Dermis microvascular lymphatic vessel endothelial cell (primary cell): Measurements from ENCODE around the gene JARID2. TPM values are rescaled to one million over a fixed set of nuclear protein-coding genes. Genes with fewer than 3 reads are reported as not detected.

Experiments
- DNase-seq, 2 donors: peaks; one replicate each; pipeline versions ENCODE4 v3.0.0 to v3.0.0-alpha.2; 2010; ENCODE audit warnings: low read depth in 2 of 2
- total RNA-seq: library from RNA; depleted of rRNA; stranded (reverse); fragments of >200 nt; gene quantifications from 2 replicates; pipeline ENCODE4 v1.2.1, GENCODE V29; 2014

JARID2 gene
- total RNA-seq, 1 donor from 2014 or later: 11.8 TPM

DNA sequence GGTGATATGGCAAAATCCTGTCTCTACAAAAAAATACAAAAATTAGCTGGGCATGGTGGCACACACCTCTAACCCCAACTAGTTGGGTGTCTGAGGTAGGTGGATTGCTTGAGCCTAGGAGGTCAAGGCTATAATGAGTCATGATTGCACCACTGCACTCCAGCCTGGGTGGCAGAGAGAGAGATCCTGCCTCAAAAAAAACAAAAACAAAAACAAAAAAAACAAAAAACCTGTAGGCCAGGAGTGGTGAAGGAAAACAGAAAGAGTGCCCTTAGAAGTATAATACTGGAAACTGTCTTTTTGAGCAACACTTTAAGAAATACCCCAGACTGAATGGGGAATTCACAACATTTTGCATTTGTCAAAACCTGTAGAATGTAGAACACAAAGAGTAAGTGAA is 85.3 kb downstream of the JARID2 start:
- DNase-seq: no peak

DNA sequence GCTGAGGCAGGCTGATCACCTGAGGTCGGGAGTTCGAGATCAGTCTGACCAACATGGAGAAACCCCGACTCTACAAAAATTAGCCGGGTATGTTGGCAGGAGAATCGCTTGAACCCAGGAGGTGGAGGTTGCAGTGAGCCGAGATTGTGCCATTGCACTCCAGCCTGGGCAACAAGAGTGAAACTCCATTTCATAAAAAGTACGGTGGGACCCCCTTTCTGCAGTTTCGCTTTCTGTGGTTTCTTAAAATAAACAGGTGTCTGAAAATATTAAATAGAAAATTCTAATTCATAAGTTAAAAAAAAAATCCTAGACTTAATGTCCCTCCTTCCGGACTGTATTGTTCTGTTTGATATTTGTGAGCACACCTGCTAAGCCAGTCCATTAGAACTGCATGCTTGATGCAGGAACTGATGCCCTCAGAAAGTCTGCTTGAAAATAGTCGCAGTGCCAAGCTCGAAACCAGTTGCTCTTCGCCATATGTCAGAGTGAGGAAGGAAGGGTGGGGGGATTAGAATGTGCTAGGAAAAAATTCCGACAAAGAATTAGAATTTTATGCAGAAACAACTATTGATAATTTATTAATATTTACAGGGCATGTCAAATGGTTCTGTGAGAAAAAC is 85.9 kb downstream of the JARID2 start:
- DNase-seq: no peak

DNA sequence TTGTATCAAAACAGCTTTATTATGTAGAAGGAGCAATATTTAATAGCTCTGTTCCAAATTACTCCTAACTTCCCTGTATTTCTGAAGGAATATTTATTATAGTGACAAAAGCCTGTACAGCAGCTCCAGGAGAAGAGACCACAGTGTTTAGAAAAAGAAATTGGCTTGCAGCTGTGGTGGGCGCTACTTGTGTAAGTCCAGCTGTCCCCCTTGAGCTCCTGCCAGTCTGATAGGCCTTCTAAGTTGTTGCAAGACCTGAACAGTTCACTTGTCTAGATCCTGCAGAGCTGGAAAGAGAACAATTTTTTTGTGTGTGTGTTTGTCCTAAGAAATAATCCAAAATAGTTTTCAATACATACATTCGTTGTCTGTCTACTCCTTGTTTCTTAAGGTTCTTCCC is 86.6 kb downstream of the JARID2 start:
- DNase-seq: no peak

DNA sequence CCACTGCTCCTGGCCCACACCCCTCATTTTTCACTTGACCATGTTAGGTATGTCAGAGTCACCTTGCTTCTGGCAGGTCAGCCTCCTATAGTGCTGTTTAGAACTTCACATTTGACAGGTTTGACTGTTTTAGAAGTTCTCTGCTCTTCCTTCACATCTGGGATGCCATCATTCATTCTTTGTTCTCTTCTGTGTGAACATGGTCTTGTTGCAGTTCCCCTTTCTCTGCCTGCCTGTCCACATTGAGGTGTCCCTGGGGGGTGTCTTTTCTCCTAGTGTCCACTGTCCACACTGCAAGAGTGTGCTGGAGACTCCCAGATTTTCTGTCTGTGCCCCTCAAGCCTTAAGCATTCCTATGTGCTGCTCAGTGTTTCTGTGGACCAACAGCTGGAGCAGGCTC is 89.5 kb downstream of the JARID2 start:
- DNase-seq: no peak

DNA sequence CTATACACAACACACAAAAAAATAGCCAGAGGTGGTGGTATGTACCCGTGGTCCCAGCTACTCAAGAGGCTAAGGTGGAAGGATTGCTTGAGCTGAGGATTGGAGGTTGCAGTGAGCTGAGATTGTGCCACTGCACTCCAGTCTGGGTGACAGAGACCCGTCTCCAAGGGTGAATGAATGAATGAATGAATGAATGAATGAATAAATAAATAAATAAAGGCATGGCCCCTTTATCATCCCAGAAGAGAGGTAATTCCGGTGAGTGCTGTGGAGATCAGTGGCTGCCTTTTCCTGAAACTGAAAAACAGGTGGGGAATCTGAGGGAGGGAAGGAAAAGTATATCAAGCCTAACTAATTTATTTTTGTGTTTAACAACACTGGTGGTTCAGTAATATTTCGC is 90.0 kb downstream of the JARID2 start:
- no peak for DNase-seq

DNA sequence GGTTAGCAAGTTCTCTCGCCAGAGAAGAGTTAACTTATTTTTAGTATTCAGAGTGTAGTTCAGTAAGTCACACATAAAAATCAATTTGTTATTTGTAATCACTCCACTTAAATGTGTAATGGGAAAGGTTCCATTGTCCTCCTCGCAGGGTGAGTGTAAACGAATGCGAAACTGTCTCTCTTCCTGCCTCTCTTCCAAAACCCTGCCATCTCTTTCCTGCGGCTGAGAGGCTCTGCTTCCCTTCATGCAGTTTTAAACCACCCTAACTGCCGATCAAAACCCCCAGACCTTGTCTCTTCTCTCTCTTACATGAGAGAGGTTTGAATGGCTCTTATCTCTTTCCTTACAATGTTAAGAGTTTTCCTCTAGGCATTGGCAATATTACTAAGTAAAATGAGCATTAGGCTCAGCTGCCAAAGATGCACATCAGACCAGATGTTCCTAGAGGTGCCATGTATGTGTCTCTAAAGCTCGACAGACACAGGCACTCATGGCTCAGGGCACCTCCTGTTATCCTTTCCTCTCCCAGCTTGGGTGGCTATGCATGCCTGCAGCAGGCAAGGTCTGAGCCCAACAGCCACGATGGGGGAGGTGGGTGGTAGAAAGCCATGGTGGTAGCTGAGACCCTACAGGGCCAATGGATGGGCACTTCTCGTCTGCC is 91.2 kb downstream of the JARID2 start:
- peak in 1 of 2 donors; percentile 23 for DNase-seq

DNA sequence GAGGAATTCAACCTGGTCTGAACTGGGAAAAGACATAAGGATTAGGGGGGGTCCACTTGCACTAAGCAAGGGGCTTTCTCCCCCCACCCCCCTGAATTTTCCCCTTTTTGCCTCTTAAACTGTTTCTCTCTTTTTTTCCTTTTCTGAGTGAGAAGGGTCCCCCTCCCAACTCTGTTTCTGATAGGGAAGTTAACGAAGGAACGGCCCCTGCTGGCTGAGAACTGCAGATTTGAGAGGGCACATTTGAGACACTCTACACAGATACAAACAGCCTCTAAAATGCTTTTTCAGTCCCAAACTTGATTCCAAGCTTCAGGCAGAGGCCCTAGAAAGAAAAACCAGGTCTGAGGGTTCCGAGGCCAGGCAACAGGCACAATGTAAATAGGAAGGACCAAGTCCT is 91.7 kb downstream of the JARID2 start:
- DNase-seq: no peak

DNA sequence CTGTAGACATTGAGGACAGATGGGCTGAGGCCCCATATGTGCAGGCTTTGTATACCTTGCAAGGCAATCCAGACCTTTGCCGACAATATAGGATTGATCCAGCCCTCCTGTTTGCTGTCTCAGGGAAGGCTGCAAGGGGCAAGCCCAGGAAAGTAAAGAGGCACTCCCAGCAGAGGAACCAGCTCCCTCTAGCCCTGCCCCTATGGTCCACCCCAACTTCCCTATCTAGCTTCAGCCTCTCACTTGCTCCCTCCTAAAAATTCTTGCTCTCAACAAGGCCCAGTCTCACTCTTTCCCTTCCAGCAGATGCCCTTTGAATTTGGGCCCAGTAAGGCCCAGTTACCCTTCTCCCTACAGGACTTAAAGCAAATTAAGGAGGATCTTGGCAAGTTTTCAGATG is 92.6 kb downstream of the JARID2 start:
- no peak for DNase-seq

DNA sequence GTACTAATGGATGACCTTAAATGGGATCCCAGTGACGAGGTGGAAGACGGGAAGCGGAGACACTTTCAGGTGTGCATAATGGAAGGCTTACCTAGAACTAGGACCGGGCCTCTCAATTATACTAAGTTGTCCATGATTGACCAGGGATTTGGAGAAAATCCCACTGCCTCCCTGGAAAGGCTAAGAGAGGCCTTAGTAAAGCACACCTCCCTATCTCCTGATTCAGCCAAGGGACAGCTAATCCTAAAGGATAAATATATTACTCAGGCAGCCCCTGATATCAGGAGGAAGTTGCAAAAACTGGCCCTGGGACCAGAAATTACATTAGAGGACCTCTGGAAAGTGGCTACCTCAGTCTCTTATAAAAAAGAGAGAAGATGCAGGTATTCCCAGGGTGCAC is 93.2 kb downstream of the JARID2 start:
- no peak for DNase-seq

DNA sequence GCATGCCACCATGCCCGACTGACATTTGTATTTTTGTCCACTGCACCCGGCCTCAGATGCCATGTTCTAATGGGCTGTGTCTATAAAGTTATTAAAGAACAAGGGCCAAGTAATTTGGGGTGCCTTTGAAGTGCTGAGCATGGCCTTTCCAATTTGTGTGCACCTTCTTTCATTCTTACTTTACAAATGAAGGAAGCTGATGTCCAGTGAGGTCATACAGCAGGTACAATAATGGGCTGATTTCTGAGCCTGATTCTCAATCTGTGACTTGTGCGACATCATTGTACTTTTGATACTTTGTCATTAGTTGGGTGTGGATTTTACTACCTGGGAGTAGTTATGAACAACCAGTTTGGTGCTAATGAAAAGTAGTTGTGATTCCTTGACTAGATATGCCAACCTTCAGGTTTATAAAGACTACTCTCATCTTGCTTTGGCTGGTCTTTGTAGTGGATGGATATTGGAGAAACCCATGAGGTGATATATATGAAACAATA is 94.3 kb downstream of the JARID2 start:
- DNase-seq: no peak

DNA sequence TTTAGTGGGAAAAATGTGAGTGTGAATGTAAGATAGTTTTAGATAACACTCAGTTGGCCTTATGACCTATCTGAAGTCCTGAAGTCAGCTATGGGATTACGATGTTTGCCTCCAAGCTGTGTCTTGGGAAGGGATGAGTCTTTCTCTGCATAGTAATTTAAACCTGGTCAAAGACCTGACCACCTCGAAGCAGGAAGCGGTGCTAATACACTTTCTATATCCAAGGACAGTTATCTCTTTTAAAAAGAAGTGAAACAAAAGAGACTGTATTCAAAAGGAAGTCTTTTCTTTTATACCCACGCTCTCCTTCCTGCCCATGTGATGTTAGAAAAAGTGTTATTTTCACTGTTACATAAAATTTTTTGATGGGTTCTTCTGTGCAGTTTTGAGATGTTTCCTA is 94.9 kb downstream of the JARID2 start:
- peak in 1 of 2 donors; percentile 40 for DNase-seq

DNA sequence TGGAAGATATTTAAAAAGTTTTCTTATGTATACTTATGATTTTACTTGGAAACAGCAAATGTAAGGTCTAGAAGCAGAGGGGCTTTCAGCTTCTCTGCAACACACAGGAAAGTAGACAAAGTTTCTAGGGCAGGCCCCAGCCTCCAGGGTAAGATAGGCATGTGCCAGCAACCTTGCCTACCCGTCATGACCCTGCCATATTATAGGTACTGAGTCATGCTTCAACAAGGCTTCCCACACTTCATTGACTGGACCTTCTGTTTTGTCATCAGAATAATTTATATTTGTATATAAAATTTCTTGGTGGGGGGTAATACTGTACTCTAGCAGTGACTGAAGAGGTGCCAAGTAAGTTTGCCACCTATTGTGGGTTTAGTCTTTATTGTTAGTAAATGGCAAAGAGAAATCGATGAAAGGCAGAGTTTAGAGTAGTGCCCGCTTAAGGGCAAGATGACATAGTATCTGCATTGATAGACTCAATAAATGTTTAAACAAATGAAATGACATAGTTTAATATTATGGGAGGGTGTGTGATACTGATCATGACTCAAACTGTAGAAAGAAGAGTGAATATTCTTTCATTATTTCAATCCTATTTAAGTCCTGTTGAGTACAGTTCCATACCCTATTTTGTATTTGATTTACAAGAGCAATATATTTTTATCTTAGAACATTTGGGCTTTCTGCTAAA is 95.6 kb downstream of the JARID2 start:
- DNase-seq: peak in 1 of 2 donors; percentile 61

DNA sequence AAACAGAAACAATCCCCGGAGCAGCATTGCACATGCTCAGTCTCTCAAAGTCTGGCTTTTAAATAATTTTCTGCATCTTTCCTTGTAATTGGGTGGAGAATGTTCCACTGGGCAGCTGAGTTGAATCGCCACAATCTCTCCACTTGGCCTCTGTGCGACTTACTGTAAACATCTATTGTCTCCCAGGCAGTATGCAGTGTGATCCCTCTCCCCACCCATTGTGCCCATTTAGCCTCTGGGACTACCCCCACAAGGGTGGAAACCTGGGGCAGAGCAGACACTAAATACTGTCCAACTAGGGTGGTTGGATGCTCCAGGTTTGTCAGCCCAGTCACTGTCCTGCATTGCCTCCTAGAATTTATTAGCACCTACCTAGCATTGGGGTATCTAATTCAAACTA is 96.2 kb downstream of the JARID2 start:
- DNase-seq: no peak

DNA sequence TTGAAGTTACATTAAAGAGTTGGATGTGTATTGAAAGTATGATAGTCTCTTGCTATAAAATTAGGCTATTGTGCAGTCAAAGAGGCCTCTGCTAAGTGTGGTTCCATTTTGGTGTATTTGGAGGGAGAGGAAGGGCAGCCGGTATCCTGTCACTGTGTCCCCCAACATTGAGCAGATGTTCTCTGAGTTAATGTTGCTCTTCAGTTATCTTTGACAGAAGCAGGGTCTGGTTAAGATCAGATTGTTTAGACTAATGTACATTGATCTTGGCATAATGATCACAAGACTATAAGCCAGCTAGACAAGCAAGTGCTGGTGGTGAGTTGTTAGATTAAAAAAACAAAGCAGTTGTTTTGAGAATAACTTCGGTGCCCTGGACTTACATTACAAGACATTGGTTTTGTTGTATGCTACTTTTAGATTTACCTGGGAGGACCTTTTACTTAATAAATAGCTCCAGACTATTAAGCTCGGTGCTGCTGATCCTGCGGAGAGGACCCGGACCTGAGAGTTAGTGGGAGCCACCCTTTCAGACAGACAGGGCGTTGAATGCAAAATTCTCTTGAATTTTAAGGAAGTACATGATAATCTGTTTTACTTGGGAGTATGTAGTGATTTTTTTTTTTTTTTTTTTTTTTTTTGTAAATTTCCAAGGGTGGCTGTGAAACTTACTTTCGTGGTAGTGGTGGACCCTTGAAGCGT is 97.8 kb downstream of the JARID2 start:
- DNase-seq: no peak

DNA sequence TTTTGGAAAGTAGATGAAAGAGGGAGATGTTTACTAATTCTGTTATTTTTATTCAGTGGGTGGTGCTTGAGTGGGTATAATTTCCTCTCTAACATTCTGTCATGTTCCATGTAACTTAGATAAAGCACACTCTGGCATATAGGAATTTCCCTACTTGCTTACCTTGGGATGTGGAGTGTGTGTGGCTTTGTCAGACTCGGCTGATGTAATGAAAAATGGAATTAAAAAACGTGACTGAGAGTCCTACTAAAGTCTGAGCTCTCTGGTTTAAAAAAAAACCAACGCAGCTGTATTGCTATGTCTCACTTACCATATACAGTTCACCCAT is 98.3 kb downstream of the JARID2 start:
- DNase-seq: no peak

DNA sequence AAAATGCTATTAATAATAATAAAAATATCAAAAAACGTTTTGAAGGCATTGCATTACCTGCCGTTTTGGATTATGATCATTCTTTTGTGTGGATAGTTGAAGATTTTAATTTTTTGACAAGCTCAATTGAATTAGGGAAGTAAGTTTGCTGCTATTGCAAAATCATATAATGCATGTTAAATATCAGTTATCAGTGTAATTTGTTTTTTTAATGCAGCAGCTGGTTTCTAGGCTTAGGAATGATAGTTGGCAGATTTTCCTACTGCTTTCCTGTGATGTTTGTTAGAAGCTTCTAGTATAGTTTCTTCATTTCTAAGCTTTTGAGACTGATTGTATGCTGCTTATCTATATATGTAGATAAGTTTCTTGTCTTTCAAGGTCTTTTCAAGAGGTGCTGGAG is 99.0 kb downstream of the JARID2 start:
- DNase-seq: no peak

DNA sequence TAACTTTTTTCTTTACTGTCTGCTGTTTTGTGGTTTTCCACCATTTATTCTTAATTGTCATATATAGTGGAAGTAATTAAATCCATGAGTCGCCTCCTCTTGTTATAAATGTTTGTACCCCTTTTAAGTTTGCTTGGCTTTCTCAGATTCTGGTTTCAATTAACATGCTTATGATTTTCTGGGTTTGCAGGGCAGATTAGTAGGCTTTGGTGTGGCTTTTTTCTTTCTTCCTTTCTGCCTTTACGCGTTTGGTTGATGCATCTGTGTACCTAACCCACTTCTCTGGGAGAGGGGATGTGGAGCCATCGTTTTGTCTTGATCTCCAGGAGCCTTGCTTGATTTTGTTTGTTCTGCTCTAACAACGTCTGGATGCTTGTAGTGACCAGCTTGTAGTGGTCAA is 100.4 kb downstream of the JARID2 start:
- no peak for DNase-seq

DNA sequence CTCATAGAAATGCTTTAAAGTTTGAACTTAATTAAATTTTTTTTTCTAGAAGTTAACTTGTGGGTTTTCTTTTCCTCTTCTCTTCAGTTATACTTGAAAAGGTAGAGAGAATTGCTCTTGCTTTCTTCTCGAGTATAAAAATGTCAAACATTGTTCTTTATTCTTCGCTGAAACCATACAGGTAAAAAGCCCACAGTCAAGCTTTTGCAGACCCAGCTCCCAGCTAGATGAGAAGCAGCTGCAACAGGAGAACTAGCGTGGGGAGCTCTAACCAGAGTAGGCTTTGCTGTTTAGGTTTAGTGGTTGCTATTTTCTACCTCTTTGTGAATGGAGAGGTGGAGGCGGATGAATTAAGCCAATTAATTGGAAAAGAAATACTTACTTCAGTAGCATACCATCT is 102.7 kb downstream of the JARID2 start:
- DNase-seq: no peak

DNA sequence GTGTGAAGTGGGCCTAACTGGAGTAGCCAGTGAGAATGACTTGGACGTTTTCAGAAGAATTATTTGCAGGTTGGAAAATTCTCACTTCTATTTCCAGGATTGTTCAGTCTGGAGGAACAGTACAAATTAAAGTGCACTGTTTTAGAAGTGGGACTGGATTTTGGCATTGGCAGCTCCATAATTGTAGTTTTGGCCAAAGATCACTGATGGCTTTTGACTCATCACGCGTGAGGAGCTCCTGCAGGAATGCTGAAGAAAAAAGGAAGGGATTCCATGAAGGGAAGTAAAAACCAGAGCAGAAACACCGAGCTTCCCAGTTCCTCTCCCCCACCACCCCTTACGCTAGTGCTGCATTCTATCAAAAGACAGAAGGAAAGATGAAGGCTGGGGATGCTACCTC is 103.5 kb downstream of the JARID2 start:
- DNase-seq: no peak

DNA sequence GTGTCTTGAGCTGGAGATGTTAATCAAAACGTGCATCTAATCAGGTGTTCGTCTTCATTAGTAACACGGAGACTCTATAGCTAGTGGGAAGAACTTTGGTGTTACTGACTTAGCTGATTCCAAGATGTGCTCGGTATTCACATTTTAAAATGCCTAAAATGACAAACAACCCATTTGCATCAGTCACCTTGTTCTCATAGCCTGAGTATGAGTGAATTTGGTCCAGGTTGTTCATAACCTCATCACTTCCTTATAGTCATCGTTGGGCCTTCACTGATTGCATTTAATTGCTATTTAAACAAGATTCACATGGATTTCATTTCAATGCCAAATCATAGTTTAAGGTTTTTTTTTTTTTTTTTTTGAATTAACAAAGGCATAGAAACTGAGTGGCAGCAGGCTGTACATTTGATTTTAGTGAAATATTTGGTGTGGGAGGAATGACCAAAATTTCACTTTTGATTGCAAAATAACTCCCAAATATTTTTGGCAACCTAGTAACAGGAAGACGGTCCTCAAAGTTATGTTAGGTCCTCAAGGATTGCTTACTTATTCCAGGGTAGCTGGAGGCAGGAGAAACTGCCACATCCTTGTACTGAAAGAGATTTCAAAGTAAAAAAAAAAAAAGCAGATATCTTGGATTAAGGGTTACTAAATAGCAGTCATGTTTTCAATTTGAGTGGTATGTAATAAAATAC is 104.7 kb downstream of the JARID2 start:
- no peak for DNase-seq

DNA sequence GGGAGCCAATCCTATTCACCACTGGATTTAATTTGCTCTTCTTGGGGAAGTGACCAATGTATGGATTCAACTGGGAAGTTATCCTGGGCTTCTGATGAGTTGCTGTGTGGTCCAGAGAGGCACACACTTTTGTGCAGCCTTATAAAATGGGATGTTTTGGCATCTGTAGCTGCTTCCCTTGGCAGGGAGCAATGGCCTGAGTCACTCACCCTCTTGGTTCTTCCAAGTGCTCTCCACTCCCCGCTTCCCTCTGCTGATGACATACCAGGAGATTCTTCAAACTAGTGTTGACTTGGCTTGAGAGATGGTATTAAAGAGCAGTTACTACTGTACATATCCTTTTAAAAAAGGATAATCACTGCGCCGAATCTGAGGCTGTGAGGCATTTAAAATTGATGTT is 105.8 kb downstream of the JARID2 start:
- peak in 1 of 2 donors; percentile 48 for DNase-seq

DNA sequence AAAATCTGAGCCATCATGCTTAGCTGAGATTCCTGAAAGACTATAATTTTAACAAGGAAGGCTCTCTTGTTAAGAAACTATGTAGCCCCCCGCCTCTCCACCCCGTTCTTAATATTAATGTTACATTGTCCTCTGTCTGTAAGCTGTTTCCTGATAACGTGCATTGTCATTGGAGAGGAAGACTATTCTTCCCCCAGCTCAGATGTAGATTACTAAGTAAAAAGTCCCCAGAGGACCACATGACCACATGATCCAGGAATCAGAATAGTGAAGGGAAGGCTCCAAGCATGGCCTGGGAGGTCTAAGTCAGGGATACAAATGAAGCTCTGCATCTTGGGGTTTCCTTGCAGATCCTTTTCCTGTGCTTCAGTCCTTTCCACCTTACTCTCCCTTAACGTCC is 106.4 kb downstream of the JARID2 start:
- DNase-seq: peak in 1 of 2 donors; percentile 59
